OCI-LY7 (cell line): Measurements from ENCODE around the gene OFD1. TPM values are rescaled to one million over a fixed set of nuclear protein-coding genes. Genes with fewer than 3 reads are reported as not detected.

Source experiments
- BruUV-seq: library from RNA; stranded (reverse); fragments of 400-500 nt; replicated peaks from 2 replicates; lab custom pipeline; 2021; lab: Mats Ljungman, UMichigan
- CTCF ChIA-PET: fragments of 300-600 bp; sonication (Branson Sonifier 250); formaldehyde crosslinking; loops from one replicate; lab custom pipeline; 2022; ENCODE audit warnings: antibody characterized with exemption; ENCODE audit not compliant: unreplicated experiment; lab: Charles Lee
- POLR2A ChIA-PET: fragments of 300-600 bp; sonication (Branson Sonifier 250); formaldehyde crosslinking; loops from one replicate; lab custom pipeline; 2022; ENCODE audit warnings: antibody characterized with exemption; lab: Charles Lee
- DNase-seq: peaks from one replicate; pipeline ENCODE4 v3.0.0-alpha.2; 2015; ENCODE audit warnings: low spot score
- H2AFZ ChIP-seq: fragments of 200-600 bp; sonication (generic), shearing (Covaris generic); 2 replicates; pipeline ENCODE4 v1.6.1; 2014; ENCODE audit warnings: mild to moderate bottlenecking, antibody characterized with exemption, low read length, moderate library complexity
- H3K27ac ChIP-seq: fragments of 200-600 bp; sonication (generic); 2 replicates; pipeline ENCODE4 v1.5.1; 2014; ENCODE audit warnings: mixed run types, low read depth, mild to moderate bottlenecking, moderate library complexity, low read length, inconsistent platforms; ENCODE audit not compliant: poor library complexity, severe bottlenecking
- H3K36me3 ChIP-seq: fragments of 200-600 bp; sonication (generic); 2 replicates; pipeline ENCODE4 v1.6.1; 2014; ENCODE audit warnings: mild to moderate bottlenecking, antibody characterized with exemption, low read length, moderate library complexity, mixed read lengths; ENCODE audit not compliant: insufficient read depth
- H3K4me1 ChIP-seq: fragments of 200-600 bp; sonication (generic); 2 replicates; pipeline ENCODE4 v1.5.1; 2014; ENCODE audit warnings: mild to moderate bottlenecking, low read length; ENCODE audit not compliant: insufficient read depth, poor library complexity, severe bottlenecking
- H3K4me2 ChIP-seq: fragments of 200-600 bp; sonication (generic); 2 replicates; pipeline ENCODE4 v1.6.1; 2014; ENCODE audit warnings: mild to moderate bottlenecking, low read length
- H3K4me3 ChIP-seq: fragments of 200-600 bp; sonication (generic); 2 replicates; pipeline ENCODE4 v1.5.1; 2014; ENCODE audit warnings: mild to moderate bottlenecking, low read depth, low read length; ENCODE audit not compliant: poor library complexity, severe bottlenecking
- H3K79me2 ChIP-seq: fragments of 200-600 bp; sonication (generic); 2 replicates; pipeline ENCODE4 v1.6.1; 2016; ENCODE audit warnings: low read depth, mild to moderate bottlenecking, low read length, moderate library complexity, mixed read lengths; ENCODE audit not compliant: insufficient read depth
- H3K9me2 ChIP-seq: fragments of 200-600 bp; sonication (generic); 2 replicates; pipeline ENCODE4 v1.6.1; 2016; ENCODE audit warnings: mild to moderate bottlenecking, low read length, mixed read lengths; ENCODE audit not compliant: insufficient read depth
- H3K9me3 ChIP-seq: fragments of 200-600 bp; sonication (generic); 2 replicates; pipeline ENCODE4 v1.6.1; 2014; ENCODE audit warnings: mild to moderate bottlenecking, mixed run types, low read length, mixed read lengths
- H4K20me1 ChIP-seq: fragments of 200-600 bp; sonication (generic); 2 replicates; pipeline ENCODE4 v1.6.1; 2014; ENCODE audit warnings: mild to moderate bottlenecking, antibody characterized with exemption, low read length, moderate library complexity, mixed read lengths; ENCODE audit not compliant: insufficient read depth
- EZH2phosphoT487 ChIP-seq: fragments of 200-600 bp; sonication (generic); IDR thresholded peaks from 2 replicates; pipeline ENCODE4 v1.6.1; 2018; ENCODE audit warnings: low read depth, borderline replicate concordance, mild to moderate bottlenecking, mixed run types, antibody characterized with exemption, low read length, moderate library complexity, mixed read lengths
- intact Hi-C: fragments of 100-400 bp; cut with micrococcal nuclease; formaldehyde crosslinking; loops from one replicate; pipeline ENCODE4 v1.10.0; 2022; ENCODE audit not compliant: unreplicated experiment
- total RNA-seq, 2 experiments: library from RNA; depleted of rRNA in 1 of 2; stranded (reverse); fragments of >200 nt in 1 of 2; shearing (Covaris generic) in 1 of 2; gene quantifications; 2 replicates each; pipeline ENCODE4 v1.2.3, GENCODE V29; 2014 to 2022
- TF ChIP-seq, protein P1 (sequence below): fragments of 200-600 bp; sonication (generic); conservative IDR thresholded peaks from 2 replicates; pipeline ENCODE4 v1.5.1; 2014; ENCODE audit warnings: mild to moderate bottlenecking, antibody characterized with exemption, low read length, moderate library complexity, mixed read lengths

Gene OFD1
- total RNA-seq, 2 experiments from 2014 or later: 60.7 to 64.7 TPM

DNA sequence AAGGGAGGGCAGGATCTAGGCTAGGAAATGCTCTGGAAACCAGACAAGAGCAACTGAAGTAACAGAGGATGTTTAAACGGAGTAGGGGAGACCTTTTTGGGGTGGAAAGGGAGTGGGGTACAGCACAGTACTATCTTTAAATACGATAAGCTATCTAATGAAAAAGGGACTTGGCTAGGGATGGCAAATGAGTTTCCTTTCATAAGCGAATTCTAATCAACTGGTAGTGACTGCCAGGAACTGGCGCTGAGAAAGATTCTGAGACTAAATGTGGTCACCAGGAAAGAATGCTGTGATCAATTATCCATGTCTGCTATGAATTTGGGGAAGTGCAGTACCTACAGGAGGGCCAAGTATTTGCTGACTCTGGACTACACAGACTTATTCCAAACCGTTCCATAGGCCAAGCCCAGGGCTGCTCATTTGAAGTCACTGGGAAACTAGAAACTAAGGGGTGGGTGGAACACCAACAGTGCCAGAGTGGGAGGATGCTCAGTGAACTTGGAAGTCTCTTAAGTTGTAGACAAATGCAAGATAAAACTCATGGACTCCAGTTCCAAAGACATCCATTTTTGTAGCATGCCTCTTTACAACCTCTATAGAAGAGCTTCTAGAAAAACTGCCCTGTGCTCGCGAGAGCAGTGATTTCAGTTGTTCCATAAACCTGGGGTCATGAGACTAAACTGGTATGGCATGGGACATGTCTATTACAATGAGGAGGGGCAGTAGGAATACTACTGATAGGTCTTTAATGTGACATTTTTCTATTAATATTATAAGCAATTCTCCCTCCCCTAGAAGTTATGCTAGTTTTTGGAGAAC lies 2.1 kb upstream of the OFD1 start:
- no peaks in the 10 kb centered on the region for H4K20me1 ChIP-seq
- peak overlapping the region; percentile 99 for H3K27ac ChIP-seq
- peaks cover 21% of the 10 kb centered on the region for H3K4me1 ChIP-seq
- peak; percentile 57 for DNase-seq
- BruUV-seq: no TSS peak
- peaks cover 85% of the 10 kb centered on the region for H3K79me2 ChIP-seq
- ChIA-PET CTCF (no interaction called here), POLR2A (interaction anchor here (0.5 to 5.6 kb wide), 6 partner anchors 20 to 895 kb away, joined by 3 to 52 read pairs (median 4); no protein-coding TSS in a partner anchor)
- H3K4me2 ChIP-seq: peak overlapping the region; percentile 86
- H3K9me2 ChIP-seq: no peaks in the 10 kb centered on the region
- no peak overlapping the region for H2AFZ ChIP-seq
- no peaks in the 10 kb centered on the region for H3K9me3 ChIP-seq
- no peak for TF ChIP-seq EZH2phosphoT487
- TF ChIP-seq, protein P1, sequence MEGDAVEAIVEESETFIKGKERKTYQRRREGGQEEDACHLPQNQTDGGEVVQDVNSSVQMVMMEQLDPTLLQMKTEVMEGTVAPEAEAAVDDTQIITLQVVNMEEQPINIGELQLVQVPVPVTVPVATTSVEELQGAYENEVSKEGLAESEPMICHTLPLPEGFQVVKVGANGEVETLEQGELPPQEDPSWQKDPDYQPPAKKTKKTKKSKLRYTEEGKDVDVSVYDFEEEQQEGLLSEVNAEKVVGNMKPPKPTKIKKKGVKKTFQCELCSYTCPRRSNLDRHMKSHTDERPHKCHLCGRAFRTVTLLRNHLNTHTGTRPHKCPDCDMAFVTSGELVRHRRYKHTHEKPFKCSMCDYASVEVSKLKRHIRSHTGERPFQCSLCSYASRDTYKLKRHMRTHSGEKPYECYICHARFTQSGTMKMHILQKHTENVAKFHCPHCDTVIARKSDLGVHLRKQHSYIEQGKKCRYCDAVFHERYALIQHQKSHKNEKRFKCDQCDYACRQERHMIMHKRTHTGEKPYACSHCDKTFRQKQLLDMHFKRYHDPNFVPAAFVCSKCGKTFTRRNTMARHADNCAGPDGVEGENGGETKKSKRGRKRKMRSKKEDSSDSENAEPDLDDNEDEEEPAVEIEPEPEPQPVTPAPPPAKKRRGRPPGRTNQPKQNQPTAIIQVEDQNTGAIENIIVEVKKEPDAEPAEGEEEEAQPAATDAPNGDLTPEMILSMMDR: no peak
- peaks cover 30% of the 10 kb centered on the region for H3K36me3 ChIP-seq
- peak overlapping the region; percentile 85 for H3K4me3 ChIP-seq
- intact Hi-C loops: loop anchor here (5.0 to 10.0 kb wide), 5 partner anchors 35 to 775 kb away; partner anchors contain the start of gene GEMIN8

DNA sequence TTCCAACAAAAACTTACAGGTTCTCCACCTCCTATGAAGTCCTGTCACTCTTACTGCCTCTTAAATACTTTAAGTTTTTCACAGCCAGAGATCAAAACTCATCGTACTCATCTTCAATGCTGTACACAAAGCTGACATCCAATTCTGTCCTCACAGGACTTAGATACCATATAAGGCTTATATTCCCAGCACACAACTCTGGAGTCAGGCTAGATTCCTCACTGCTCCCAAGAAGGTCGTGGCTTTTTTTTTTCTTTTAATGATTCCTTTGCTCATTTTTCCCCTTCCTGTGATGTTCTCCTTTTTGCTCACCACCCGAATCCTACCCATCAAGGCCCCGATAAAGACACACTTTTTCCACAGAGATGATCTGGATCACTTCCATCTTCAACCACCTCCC lies 1.0 kb upstream of the OFD1 start:
- Histone ChIP-seq H4K20me1 (no peaks in the 10 kb centered on the region), H3K27ac (peak overlapping the region; percentile 99), H3K4me1 (peaks cover 31% of the 10 kb centered on the region), H3K9me3 (no peaks in the 10 kb centered on the region), H3K79me2 (peaks cover 86% of the 10 kb centered on the region), H3K36me3 (peaks cover 39% of the 10 kb centered on the region), H2AFZ (no peak overlapping the region), H3K4me3 (peak overlapping the region; percentile 85), H3K9me2 (no peaks in the 10 kb centered on the region), H3K4me2 (peak overlapping the region; percentile 86)
- CTCF ChIA-PET: interaction anchor here (1.4 kb wide), 1 partner anchor 34 kb away, joined by 3 read pairs; no protein-coding TSS in a partner anchor
- no TSS peak for BruUV-seq
- POLR2A ChIA-PET: interaction anchor here (0.5 to 5.6 kb wide), 9 partner anchors 10 to 948 kb away, joined by 3 to 52 read pairs (median 8); partner anchors contain the start of genes GEMIN8 and RAB9A
- intact Hi-C loops: loop anchor here (5.0 to 10.0 kb wide), 5 partner anchors 36 to 776 kb away; partner anchors contain the start of gene GEMIN8
- TF ChIP-seq, protein P1: no peak
- TF ChIP-seq EZH2phosphoT487: no peak
- no peak for DNase-seq
